ENCODE data around the gene TMEM161A. TPM values are rescaled to one million over a fixed set of nuclear protein-coding genes. Genes with fewer than 3 reads are reported as not detected.
A peak's percentile ranks its signal among the peaks of the same experiment; 100 is the strongest.

TMEM161A gene
- total and polyA plus RNA-seq, 2 of the 13 experiments (the other 11 are each of a cell fraction or from before 2014, with no cell fraction given): 25.9 to 31.4 TPM

DNA sequence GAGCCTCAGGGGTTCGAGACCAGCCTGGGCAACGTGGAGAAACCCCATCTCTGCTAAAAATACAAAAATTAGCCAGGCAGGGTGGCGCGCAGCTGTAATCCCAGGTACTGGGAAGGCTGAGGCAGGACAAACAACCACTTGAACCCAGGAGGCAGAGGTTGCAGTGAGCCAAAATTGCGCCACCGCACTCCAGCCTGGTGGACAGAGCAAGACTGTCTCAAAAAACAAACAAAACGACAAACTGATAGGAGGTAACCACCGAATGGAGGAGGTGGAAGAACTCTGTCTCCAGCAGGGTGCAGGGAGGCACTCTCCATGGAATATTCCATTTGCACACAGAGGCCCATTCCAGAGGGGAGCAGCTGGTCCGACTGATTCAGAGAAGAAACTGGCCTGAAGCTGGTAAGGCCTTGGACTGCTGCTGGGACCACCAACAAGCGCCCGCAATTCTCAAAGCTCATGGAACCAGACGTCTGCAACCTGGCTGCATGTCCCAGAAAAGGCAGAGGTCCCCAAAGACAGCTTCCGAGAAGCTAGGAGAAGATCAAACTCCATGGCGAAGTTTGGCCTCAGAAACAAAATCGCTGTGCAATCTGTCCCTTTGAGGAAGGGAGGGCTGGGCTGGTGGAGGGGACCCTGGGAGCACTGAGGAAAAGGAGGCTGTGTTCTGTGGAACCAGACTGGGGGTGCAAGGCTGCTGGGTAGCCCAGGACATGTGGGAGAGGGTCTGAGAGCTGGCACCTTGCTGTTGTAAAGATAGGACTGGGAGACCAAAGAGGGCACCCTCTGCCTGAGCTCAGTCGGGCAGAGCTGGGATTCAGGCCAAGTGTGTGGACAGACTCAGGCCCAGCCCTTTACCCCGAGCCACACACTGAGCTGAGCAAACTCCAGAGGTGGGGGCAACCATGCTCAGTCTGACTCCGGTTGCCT, 39.3 kb downstream of the TMEM161A start (continued):
- TF ChIP-seq, protein P1, sequence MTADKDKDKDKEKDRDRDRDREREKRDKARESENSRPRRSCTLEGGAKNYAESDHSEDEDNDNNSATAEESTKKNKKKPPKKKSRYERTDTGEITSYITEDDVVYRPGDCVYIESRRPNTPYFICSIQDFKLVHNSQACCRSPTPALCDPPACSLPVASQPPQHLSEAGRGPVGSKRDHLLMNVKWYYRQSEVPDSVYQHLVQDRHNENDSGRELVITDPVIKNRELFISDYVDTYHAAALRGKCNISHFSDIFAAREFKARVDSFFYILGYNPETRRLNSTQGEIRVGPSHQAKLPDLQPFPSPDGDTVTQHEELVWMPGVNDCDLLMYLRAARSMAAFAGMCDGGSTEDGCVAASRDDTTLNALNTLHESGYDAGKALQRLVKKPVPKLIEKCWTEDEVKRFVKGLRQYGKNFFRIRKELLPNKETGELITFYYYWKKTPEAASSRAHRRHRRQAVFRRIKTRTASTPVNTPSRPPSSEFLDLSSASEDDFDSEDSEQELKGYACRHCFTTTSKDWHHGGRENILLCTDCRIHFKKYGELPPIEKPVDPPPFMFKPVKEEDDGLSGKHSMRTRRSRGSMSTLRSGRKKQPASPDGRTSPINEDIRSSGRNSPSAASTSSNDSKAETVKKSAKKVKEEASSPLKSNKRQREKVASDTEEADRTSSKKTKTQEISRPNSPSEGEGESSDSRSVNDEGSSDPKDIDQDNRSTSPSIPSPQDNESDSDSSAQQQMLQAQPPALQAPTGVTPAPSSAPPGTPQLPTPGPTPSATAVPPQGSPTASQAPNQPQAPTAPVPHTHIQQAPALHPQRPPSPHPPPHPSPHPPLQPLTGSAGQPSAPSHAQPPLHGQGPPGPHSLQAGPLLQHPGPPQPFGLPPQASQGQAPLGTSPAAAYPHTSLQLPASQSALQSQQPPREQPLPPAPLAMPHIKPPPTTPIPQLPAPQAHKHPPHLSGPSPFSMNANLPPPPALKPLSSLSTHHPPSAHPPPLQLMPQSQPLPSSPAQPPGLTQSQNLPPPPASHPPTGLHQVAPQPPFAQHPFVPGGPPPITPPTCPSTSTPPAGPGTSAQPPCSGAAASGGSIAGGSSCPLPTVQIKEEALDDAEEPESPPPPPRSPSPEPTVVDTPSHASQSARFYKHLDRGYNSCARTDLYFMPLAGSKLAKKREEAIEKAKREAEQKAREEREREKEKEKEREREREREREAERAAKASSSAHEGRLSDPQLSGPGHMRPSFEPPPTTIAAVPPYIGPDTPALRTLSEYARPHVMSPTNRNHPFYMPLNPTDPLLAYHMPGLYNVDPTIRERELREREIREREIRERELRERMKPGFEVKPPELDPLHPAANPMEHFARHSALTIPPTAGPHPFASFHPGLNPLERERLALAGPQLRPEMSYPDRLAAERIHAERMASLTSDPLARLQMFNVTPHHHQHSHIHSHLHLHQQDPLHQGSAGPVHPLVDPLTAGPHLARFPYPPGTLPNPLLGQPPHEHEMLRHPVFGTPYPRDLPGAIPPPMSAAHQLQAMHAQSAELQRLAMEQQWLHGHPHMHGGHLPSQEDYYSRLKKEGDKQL (CRISPR knock-in tag; IDR thresholded peaks at IDR 0.05; ENCODE audit: low read depth): no peak
- TF ChIP-seq KDM1A (CRISPR knock-in tag; IDR thresholded peaks at IDR 0.05) (0 out of 2 replicates have a peak, but pooled peaks have one; percentile 62), ATAD3A (CRISPR knock-in tag; IDR thresholded peaks at IDR 0.05) (no peak), SNAI1 (CRISPR knock-in tag; IDR thresholded peaks at IDR 0.05; ENCODE audit: borderline replicate concordance) (peak; percentile 66; the same call in 1 of the 2 replicates), ZNF589 (CRISPR knock-in tag; conservative IDR thresholded peaks at IDR 0.05) (no peak), ZKSCAN5 (CRISPR knock-in tag; IDR thresholded peaks at IDR 0.05) (no peak), E2F1 (CRISPR knock-in tag; IDR thresholded peaks at IDR 0.05) (peak; percentile 43; the same call in 1 of the 2 replicates), ZNF792 (CRISPR knock-in tag; IDR thresholded peaks at IDR 0.05) (no peak; the same call in 1 of the 2 replicates), MAFK (conservative IDR thresholded peaks at IDR 0.05 in 1 of 2, IDR thresholded peaks at IDR 0.05 in 1 of 2; ENCODE audit: low read length in 2 of 2) (no peak), JUNB (CRISPR knock-in tag; IDR thresholded peaks at IDR 0.05; ENCODE audit: borderline replicate concordance) (no peak), DNMT3B (CRISPR knock-in tag; conservative IDR thresholded peaks at IDR 0.05) (no peak), ZNF232 (CRISPR knock-in tag; IDR thresholded peaks at IDR 0.05; ENCODE audit: borderline replicate concordance) (no peak; the same call in 1 of the 2 replicates), GTF3A (CRISPR knock-in tag; conservative IDR thresholded peaks at IDR 0.05) (peak; percentile 82; the same call in 1 of the 2 replicates), ZNF644 (CRISPR knock-in tag; IDR thresholded peaks at IDR 0.05; ENCODE audit: low read depth) (peak; percentile 50), ZNF674 (CRISPR knock-in tag; IDR thresholded peaks at IDR 0.05; ENCODE audit: low read depth) (no peak)
- TF ChIP-seq, protein P2, sequence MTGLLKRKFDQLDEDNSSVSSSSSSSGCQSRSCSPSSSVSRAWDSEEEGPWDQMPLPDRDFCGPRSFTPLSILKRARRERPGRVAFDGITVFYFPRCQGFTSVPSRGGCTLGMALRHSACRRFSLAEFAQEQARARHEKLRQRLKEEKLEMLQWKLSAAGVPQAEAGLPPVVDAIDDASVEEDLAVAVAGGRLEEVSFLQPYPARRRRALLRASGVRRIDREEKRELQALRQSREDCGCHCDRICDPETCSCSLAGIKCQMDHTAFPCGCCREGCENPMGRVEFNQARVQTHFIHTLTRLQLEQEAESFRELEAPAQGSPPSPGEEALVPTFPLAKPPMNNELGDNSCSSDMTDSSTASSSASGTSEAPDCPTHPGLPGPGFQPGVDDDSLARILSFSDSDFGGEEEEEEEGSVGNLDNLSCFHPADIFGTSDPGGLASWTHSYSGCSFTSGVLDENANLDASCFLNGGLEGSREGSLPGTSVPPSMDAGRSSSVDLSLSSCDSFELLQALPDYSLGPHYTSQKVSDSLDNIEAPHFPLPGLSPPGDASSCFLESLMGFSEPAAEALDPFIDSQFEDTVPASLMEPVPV (CRISPR knock-in tag; IDR thresholded peaks at IDR 0.05): no peak
- TF ChIP-seq, protein P3, sequence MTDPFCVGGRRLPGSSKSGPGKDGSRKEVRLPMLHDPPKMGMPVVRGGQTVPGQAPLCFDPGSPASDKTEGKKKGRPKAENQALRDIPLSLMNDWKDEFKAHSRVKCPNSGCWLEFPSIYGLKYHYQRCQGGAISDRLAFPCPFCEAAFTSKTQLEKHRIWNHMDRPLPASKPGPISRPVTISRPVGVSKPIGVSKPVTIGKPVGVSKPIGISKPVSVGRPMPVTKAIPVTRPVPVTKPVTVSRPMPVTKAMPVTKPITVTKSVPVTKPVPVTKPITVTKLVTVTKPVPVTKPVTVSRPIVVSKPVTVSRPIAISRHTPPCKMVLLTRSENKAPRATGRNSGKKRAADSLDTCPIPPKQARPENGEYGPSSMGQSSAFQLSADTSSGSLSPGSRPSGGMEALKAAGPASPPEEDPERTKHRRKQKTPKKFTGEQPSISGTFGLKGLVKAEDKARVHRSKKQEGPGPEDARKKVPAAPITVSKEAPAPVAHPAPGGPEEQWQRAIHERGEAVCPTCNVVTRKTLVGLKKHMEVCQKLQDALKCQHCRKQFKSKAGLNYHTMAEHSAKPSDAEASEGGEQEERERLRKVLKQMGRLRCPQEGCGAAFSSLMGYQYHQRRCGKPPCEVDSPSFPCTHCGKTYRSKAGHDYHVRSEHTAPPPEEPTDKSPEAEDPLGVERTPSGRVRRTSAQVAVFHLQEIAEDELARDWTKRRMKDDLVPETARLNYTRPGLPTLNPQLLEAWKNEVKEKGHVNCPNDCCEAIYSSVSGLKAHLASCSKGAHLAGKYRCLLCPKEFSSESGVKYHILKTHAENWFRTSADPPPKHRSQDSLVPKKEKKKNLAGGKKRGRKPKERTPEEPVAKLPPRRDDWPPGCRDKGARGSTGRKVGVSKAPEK (CRISPR knock-in tag; IDR thresholded peaks at IDR 0.05; ENCODE audit: borderline replicate concordance): no peak
